H1 (cell line): Measurements from ENCODE around the gene TXLNB. TPM values are rescaled to one million over a fixed set of nuclear protein-coding genes. Genes with fewer than 3 reads are reported as not detected.

Source experiments
- CTCF ChIA-PET: fragments of 300-600 bp; sonication (Branson Sonifier 250); formaldehyde crosslinking; loops from one replicate; lab custom pipeline; 2021; ENCODE audit not compliant: partially characterized antibody; lab: Charles Lee
- POLR2A ChIA-PET: fragments of 300-600 bp; sonication (Branson Sonifier 250); formaldehyde crosslinking; loops from one replicate; lab custom pipeline; 2021; ENCODE audit warnings: inconsistent platforms; ENCODE audit not compliant: partially characterized antibody; lab: Charles Lee
- DNase-seq, 2 experiments: peaks; one replicate each; pipeline versions ENCODE4 v3.0.0 to v3.0.0-alpha.2; 2010 to 2022; ENCODE audit warnings: low spot score in 2 of 2, low read depth in 1 of 2, mixed read lengths in 1 of 2
- FAIRE-seq: peaks from 2 replicates; lab custom pipeline; 2011; peaks lifted over from hg19 to GRCh38; lab: Jason Lieb, UNC
- H2AFZ ChIP-seq: 2 replicates; pipeline ENCODE4 v1.8.1; 2012; ENCODE audit warnings: low read length, inconsistent platforms
- H2AK5ac ChIP-seq: 2 replicates; pipeline ENCODE4 v1.6.1; 2013; ENCODE audit warnings: low read depth, low read length
- H2BK120ac ChIP-seq: replicated peaks from 2 replicates; pipeline ENCODE3; 2013; ENCODE audit warnings: low read depth, low read length, inconsistent platforms
- H2BK12ac ChIP-seq: 2 replicates; pipeline ENCODE4 v1.6.1; 2013; ENCODE audit warnings: low read depth, low read length
- H2BK15ac ChIP-seq: 2 replicates; pipeline ENCODE4 v1.6.1; 2013; ENCODE audit warnings: low read length
- H2BK20ac ChIP-seq: 2 replicates; pipeline ENCODE4 v1.6.1; 2013; ENCODE audit warnings: low read length
- H2BK5ac ChIP-seq: 2 replicates; pipeline ENCODE4 v1.6.1; 2013; ENCODE audit warnings: low read depth, low read length
- H3K14ac ChIP-seq: 2 replicates; pipeline ENCODE4 v1.6.1; 2013; ENCODE audit warnings: inconsistent platforms; ENCODE audit not compliant: insufficient read length
- H3K18ac ChIP-seq: 2 replicates; pipeline ENCODE4 v1.6.1; 2013; ENCODE audit warnings: low read length; ENCODE audit errors: extremely low read depth
- H3K23ac ChIP-seq: 2 replicates; pipeline ENCODE4 v1.6.1; 2013; ENCODE audit warnings: inconsistent platforms; ENCODE audit not compliant: insufficient read length
- H3K23me2 ChIP-seq: 2 replicates; pipeline ENCODE4 v1.6.1; 2013; ENCODE audit warnings: low read depth, low read length
- H3K27ac ChIP-seq: 2 replicates; pipeline ENCODE4 v1.6.1; 2011; ENCODE audit warnings: low read depth, low read length, inconsistent platforms
- H3K27me3 ChIP-seq, 4 experiments: replicated peaks in 1 of 4; 1 replicate in 1 of 4; 2 replicates in 3 of 4; pipeline versions ENCODE4 v1.6.1 to v1.8.1; 2011 to 2013; ENCODE audit warnings: low read length in 3 of 4, mild to moderate bottlenecking in 3 of 4, inconsistent platforms in 2 of 4, mixed read lengths in 2 of 4, moderate library complexity in 1 of 4; ENCODE audit not compliant: control insufficient read depth in 3 of 4, insufficient read depth in 3 of 4; ENCODE audit errors: extremely low read depth in 1 of 4
- H3K36me3 ChIP-seq, 4 experiments: 2 replicates each; pipeline versions ENCODE4 v1.6.1 to v1.8.1; 2011 to 2013; ENCODE audit warnings: mild to moderate bottlenecking in 4 of 4, low read length in 3 of 4, moderate library complexity in 2 of 4, control low read depth in 1 of 4, inconsistent platforms in 1 of 4; ENCODE audit not compliant: insufficient read depth in 4 of 4, control insufficient read depth in 2 of 4
- H3K4ac ChIP-seq: replicated peaks from 2 replicates; pipeline ENCODE3; 2013; ENCODE audit warnings: low read length, low read depth, mixed read lengths, inconsistent platforms; ENCODE audit not compliant: insufficient read length
- H3K4me1 ChIP-seq, 4 experiments: replicated peaks in 1 of 4; 1 replicate in 1 of 4; 2 replicates in 3 of 4; pipeline versions ENCODE4 v1.6.1 to v1.8.1; 2011 to 2013; ENCODE audit warnings: low read length in 3 of 4, inconsistent platforms in 2 of 4, mixed read lengths in 1 of 4; ENCODE audit not compliant: insufficient read depth in 4 of 4, control insufficient read depth in 3 of 4
- H3K4me2 ChIP-seq, 2 experiments: 2 replicates each; pipeline versions ENCODE4 v1.6.1 to v1.8.1; 2011 to 2013; ENCODE audit warnings: low read depth in 2 of 2, low read length in 2 of 2, control low read depth in 1 of 2, inconsistent platforms in 1 of 2, mild to moderate bottlenecking in 1 of 2; ENCODE audit not compliant: insufficient read depth in 1 of 2
- H3K4me3 ChIP-seq, 4 experiments: fragments of 200-600, 300-600 bp in 1 of 4; sonication (generic), shearing (Covaris generic), sonication (Bioruptor Twin) in 1 of 4; 2 replicates each; pipeline versions ENCODE4 v1.5.1 to v1.8.1; 2011 to 2016; ENCODE audit warnings: low read length in 4 of 4, low read depth in 3 of 4, control low read depth in 2 of 4, inconsistent platforms in 2 of 4, mild to moderate bottlenecking in 2 of 4, mixed read lengths in 1 of 4, moderate library complexity in 1 of 4; ENCODE audit not compliant: insufficient read depth in 2 of 4; ENCODE audit errors: extremely low read depth in 1 of 4
- H3K56ac ChIP-seq: replicated peaks from 2 replicates; pipeline ENCODE3; 2013; ENCODE audit warnings: low read depth, mild to moderate bottlenecking, mixed read lengths, low read length, inconsistent platforms; ENCODE audit not compliant: insufficient read length
- H3K79me1 ChIP-seq: 2 replicates; pipeline ENCODE4 v1.6.1; 2013; ENCODE audit warnings: low read depth, low read length, control low read depth
- H3K79me2 ChIP-seq, 2 experiments: 2 replicates each; pipeline versions ENCODE4 v1.6.1 to v1.8.1; 2012 to 2013; ENCODE audit warnings: low read length in 2 of 2, mild to moderate bottlenecking in 2 of 2, inconsistent platforms in 1 of 2; ENCODE audit not compliant: insufficient read depth in 2 of 2, control insufficient read depth in 1 of 2
- H3K9ac ChIP-seq, 4 experiments: replicated peaks in 1 of 4; 1 replicate in 1 of 4; 2 replicates in 3 of 4; pipeline versions ENCODE4 v1.6.1 to v1.8.1; 2011 to 2013; ENCODE audit warnings: low read depth in 3 of 4, low read length in 3 of 4, control low read depth in 2 of 4, mild to moderate bottlenecking in 2 of 4, moderate library complexity in 2 of 4, inconsistent platforms in 1 of 4; ENCODE audit errors: extremely low read depth in 1 of 4
- H3K9me3 ChIP-seq, 2 experiments: 2 replicates each; pipeline versions ENCODE4 v1.6.1 to v1.8.1; 2012 to 2013; ENCODE audit warnings: mild to moderate bottlenecking in 2 of 2, moderate library complexity in 2 of 2, control low read depth in 1 of 2, inconsistent platforms in 1 of 2, low read depth in 1 of 2, low read length in 1 of 2, mixed read lengths in 1 of 2; ENCODE audit not compliant: insufficient read depth in 2 of 2
- H4K20me1 ChIP-seq, 2 experiments: replicated peaks in 1 of 2; 2 replicates each; pipeline versions ENCODE3 to v1.8.1; 2011 to 2013; ENCODE audit warnings: inconsistent platforms in 2 of 2, low read length in 2 of 2, mild to moderate bottlenecking in 1 of 2; ENCODE audit not compliant: insufficient read depth in 2 of 2, control insufficient read depth in 1 of 2
- H4K5ac ChIP-seq: 2 replicates; pipeline ENCODE4 v1.6.1; 2013; ENCODE audit warnings: low read length, low read depth, mixed read lengths, inconsistent platforms; ENCODE audit not compliant: insufficient read length
- H4K8ac ChIP-seq: 2 replicates; pipeline ENCODE4 v1.8.0; 2013; ENCODE audit warnings: mild to moderate bottlenecking, moderate library complexity, low read length, inconsistent platforms; ENCODE audit not compliant: insufficient read depth; ENCODE audit errors: extremely low read depth
- H4K91ac ChIP-seq: replicated peaks from 2 replicates; pipeline ENCODE3; 2013; ENCODE audit warnings: low read length, mixed read lengths, inconsistent platforms; ENCODE audit not compliant: insufficient read length
- ATF3 ChIP-seq: IDR thresholded peaks from 2 replicates; pipeline ENCODE4 v1.6.1; 2011; ENCODE audit warnings: low read depth, mild to moderate bottlenecking, low read length; ENCODE audit not compliant: insufficient read depth
- BRCA1 ChIP-seq: IDR thresholded peaks from 2 replicates; pipeline ENCODE4 v1.6.1; 2012; ENCODE audit warnings: low read depth, low read length, improper control_type of control experiment
- EP300 ChIP-seq, 2 experiments: IDR thresholded peaks; 1 replicate in 1 of 2; 2 replicates in 1 of 2; pipeline ENCODE4 v1.6.1; 2011 to 2012; ENCODE audit warnings: low read depth in 2 of 2, low read length in 2 of 2, mild to moderate bottlenecking in 2 of 2, borderline replicate concordance in 1 of 2, inconsistent platforms in 1 of 2, moderate library complexity in 1 of 2
- GTF2F1 ChIP-seq: IDR thresholded peaks from 2 replicates; pipeline ENCODE4 v1.6.1; 2012; ENCODE audit warnings: low read depth, low read length, improper control_type of control experiment, borderline replicate concordance
- RNF2 ChIP-seq: fragments of 200-900, 300-1000 bp; sonication (generic); IDR thresholded peaks from 2 replicates; pipeline ENCODE4 v1.7.1; 2016; ENCODE audit warnings: borderline replicate concordance, low read depth, mild to moderate bottlenecking, antibody characterized with exemption, low read length; ENCODE audit not compliant: poor library complexity, severe bottlenecking; ENCODE audit errors: missing control alignments
- RXRA ChIP-seq: IDR thresholded peaks from 2 replicates; pipeline ENCODE4 v1.6.1; 2011; ENCODE audit warnings: low read depth, mild to moderate bottlenecking, low read length, moderate library complexity; ENCODE audit not compliant: insufficient read depth
- TEAD4 ChIP-seq: IDR thresholded peaks from 2 replicates; pipeline ENCODE4 v1.6.1; 2012; ENCODE audit warnings: low read depth, low read length, inconsistent platforms, mixed read lengths
- WGBS, 2 experiments: shearing (Covaris generic) in 1 of 2; methylation state at CpG; one replicate each; pipeline versions ENCODE4 v1.1.6 to v1.1.7; 2013 to 2015; ENCODE audit warnings: low lambda C conversion rate in 2 of 2, mixed read lengths in 2 of 2, inconsistent platforms in 1 of 2, low coverage in 1 of 2, missing lambda C conversion rate in 1 of 2; ENCODE audit not compliant: insufficient replicate concordance in 2 of 2, insufficient coverage in 1 of 2, insufficient read length in 1 of 2; ENCODE audit errors: extremely low coverage in 1 of 2, missing lambda C conversion rate in 1 of 2; 5-methylcytosine and 5-hydroxymethylcytosine counted together
- polyA plus RNA-seq, 7 experiments: library from polyadenylated mRNA; depleted of rRNA in 3 of 7; stranded (reverse) in 5 of 7; unstranded in 2 of 7; fragments of >200 nt in 5 of 7; fragments of 200-250 nt in 2 of 7; gene quantifications; 1 replicate in 5 of 7; 2 replicates in 1 of 7; 4 replicates in 1 of 7; pipeline versions ENCODE4 v1.2.1 to v1.2.3, GENCODE V29; 2011 to 2013; ENCODE audit warnings: missing spikeins in 2 of 7, mixed read lengths in 2 of 7
- total RNA-seq: library from RNA; stranded (reverse); fragmentation: NEBNext Ultra II Directional; extraction: Animal tissue kit (Norgen Biotek cat#: 25700); gene quantifications from 2 replicates; pipeline ENCODE4 v1.2.1, GENCODE V29; 2021
- TF ChIP-seq, protein P1 (sequence below): IDR thresholded peaks from 2 replicates; pipeline ENCODE4 v1.6.1; 2012; ENCODE audit warnings: inconsistent platforms
- TF ChIP-seq, protein P2 (sequence below): IDR thresholded peaks from 2 replicates; pipeline ENCODE4 v1.6.1; 2012; ENCODE audit warnings: low read length, inconsistent platforms
- TF ChIP-seq, protein P3 (sequence below): IDR thresholded peaks from 2 replicates; pipeline ENCODE4 v1.6.1; 2012; ENCODE audit warnings: inconsistent platforms

TXLNB gene
- total and polyA plus RNA-seq, 2 of the 8 experiments (the other 6 are each of a cell fraction or from before 2014, with no cell fraction given) = 0.05 to 0.17 TPM

GRCh38 chr6:139270249-139270648 is 21.5 kb downstream of the TXLNB start:
- Histone ChIP-seq H3K4me3 (no peak overlapping the region), H3K23ac (no peak overlapping the region), H3K79me2 (no peaks in the 10 kb centered on the region), H2BK15ac (no peak overlapping the region), H2AK5ac (no peak overlapping the region), H3K27ac (no peak overlapping the region), H3K23me2 (no peaks in the 10 kb centered on the region; the same call in 1 of the 2 replicates), H4K20me1 (no peaks in the 10 kb centered on the region), H2BK120ac (no peak overlapping the region), H4K91ac (no peak overlapping the region), H2BK12ac (no peak overlapping the region), H3K79me1 (no peaks in the 10 kb centered on the region), H3K56ac (no peak overlapping the region), H3K36me3 (no peaks in the 10 kb centered on the region), H3K18ac (no peak overlapping the region), H3K4me1 (no peaks in the 10 kb centered on the region), H2AFZ (no peak overlapping the region; the same call in 1 of the 2 replicates), H3K9me3 (no peaks in the 10 kb centered on the region), H3K14ac (no peak overlapping the region), H3K4me2 (no peak overlapping the region), H4K8ac (no peak overlapping the region), H3K9ac (no peak overlapping the region), H3K4ac (no peak overlapping the region), H2BK20ac (no peak overlapping the region), H2BK5ac (no peak overlapping the region), H4K5ac (no peak overlapping the region), H3K27me3 (no peaks in the 10 kb centered on the region)
- CTCF ChIA-PET = interaction anchor here (0.9 to 2.6 kb wide), 8 partner anchors 13 to 288 kb away, joined by 3 to 12 read pairs (median 4); no protein-coding TSS in a partner anchor
- DNase-seq = no peak
- no peak for FAIRE-seq
- WGBS, 2 experiments = 84% methylated on average over 5 of the region's 5 CpGs; no CpG with 5 or more reads in 1 of the 2 experiments
- POLR2A ChIA-PET = no interaction called here
- TF ChIP-seq RNF2 = no peak
- no peak for TF ChIP-seq BRCA1
- TF ChIP-seq, protein P1, sequence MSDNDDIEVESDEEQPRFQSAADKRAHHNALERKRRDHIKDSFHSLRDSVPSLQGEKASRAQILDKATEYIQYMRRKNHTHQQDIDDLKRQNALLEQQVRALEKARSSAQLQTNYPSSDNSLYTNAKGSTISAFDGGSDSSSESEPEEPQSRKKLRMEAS = no peak
- TF ChIP-seq, protein P2, sequence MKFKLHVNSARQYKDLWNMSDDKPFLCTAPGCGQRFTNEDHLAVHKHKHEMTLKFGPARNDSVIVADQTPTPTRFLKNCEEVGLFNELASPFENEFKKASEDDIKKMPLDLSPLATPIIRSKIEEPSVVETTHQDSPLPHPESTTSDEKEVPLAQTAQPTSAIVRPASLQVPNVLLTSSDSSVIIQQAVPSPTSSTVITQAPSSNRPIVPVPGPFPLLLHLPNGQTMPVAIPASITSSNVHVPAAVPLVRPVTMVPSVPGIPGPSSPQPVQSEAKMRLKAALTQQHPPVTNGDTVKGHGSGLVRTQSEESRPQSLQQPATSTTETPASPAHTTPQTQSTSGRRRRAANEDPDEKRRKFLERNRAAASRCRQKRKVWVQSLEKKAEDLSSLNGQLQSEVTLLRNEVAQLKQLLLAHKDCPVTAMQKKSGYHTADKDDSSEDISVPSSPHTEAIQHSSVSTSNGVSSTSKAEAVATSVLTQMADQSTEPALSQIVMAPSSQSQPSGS = no peak
- TF ChIP-seq ATF3 = no peak
- no peak for TF ChIP-seq GTF2F1
- no peak for TF ChIP-seq TEAD4
- TF ChIP-seq RXRA = no peak
- TF ChIP-seq, protein P3, sequence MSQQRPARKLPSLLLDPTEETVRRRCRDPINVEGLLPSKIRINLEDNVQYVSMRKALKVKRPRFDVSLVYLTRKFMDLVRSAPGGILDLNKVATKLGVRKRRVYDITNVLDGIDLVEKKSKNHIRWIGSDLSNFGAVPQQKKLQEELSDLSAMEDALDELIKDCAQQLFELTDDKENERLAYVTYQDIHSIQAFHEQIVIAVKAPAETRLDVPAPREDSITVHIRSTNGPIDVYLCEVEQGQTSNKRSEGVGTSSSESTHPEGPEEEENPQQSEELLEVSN = no peak
- TF ChIP-seq EP300 (IDR thresholded peaks at IDR 0.05; ENCODE audit: borderline replicate concordance in 1 of 2, low read depth in 2 of 2, low read length in 2 of 2) = no peak
